ENCODE results near the gene DGKB. TPM values are rescaled to one million over a fixed set of nuclear protein-coding genes. Genes with fewer than 3 reads are reported as not detected.

DGKB gene
- total and polyA plus RNA-seq, 2 of the 8 experiments (the other 6 are each of a cell fraction or from before 2014, with no cell fraction given), result 1.9 to 2.6 TPM

GRCh38 chr7:14432924-14433323 is 469.6 kb downstream of the DGKB start:
- no peaks in the 10 kb centered on the region for H3K4me1 ChIP-seq (replicated peaks in 1 of 4; ENCODE audit: control insufficient read depth in 3 of 4, insufficient read depth in 4 of 4, low read length in 3 of 4)
- no peak overlapping the region for H2BK5ac ChIP-seq (ENCODE audit: low read depth, low read length)
- H3K23me2 ChIP-seq (ENCODE audit: low read depth, low read length), result no peaks in the 10 kb centered on the region
- no peak overlapping the region for H3K4me3 ChIP-seq (ENCODE audit: extremely low read depth in 1 of 4, insufficient read depth in 2 of 4, low read depth in 3 of 4, low read length in 4 of 4)
- H4K5ac ChIP-seq (ENCODE audit: insufficient read length, low read depth, low read length), result no peak overlapping the region
- CTCF ChIA-PET (ENCODE audit: partially characterized antibody), result no interaction called here
- H3K23ac ChIP-seq (ENCODE audit: insufficient read length), result no peak overlapping the region
- H2BK120ac ChIP-seq (replicated peaks; ENCODE audit: low read depth, low read length), result no peak overlapping the region
- no peaks in the 10 kb centered on the region for H4K20me1 ChIP-seq (replicated peaks in 1 of 2; ENCODE audit: control insufficient read depth in 1 of 2, insufficient read depth in 2 of 2, low read length in 2 of 2)
- H3K18ac ChIP-seq (ENCODE audit: extremely low read depth, low read length), result no peak overlapping the region
- H2BK12ac ChIP-seq (ENCODE audit: low read depth, low read length), result no peak overlapping the region
- H3K9me3 ChIP-seq (ENCODE audit: insufficient read depth in 2 of 2, low read depth in 1 of 2, low read length in 1 of 2), result no peaks in the 10 kb centered on the region
- no peak overlapping the region for H3K56ac ChIP-seq (replicated peaks; ENCODE audit: insufficient read length, low read depth, low read length)
- no peak overlapping the region for H2AFZ ChIP-seq (ENCODE audit: low read length)
- no peaks in the 10 kb centered on the region for H3K79me2 ChIP-seq (ENCODE audit: control insufficient read depth in 1 of 2, insufficient read depth in 2 of 2, low read length in 2 of 2)
- H2BK20ac ChIP-seq (ENCODE audit: low read length), result no peak overlapping the region
- no peak overlapping the region for H3K14ac ChIP-seq (ENCODE audit: insufficient read length)
- no peak overlapping the region for H2BK15ac ChIP-seq (ENCODE audit: low read length)
- no peaks in the 10 kb centered on the region for H3K27me3 ChIP-seq (replicated peaks in 1 of 4; ENCODE audit: control insufficient read depth in 3 of 4, extremely low read depth in 1 of 4, insufficient read depth in 3 of 4, low read length in 3 of 4)
- H3K27ac ChIP-seq (ENCODE audit: low read depth, low read length), result no peak overlapping the region
- DNase-seq (ENCODE audit: low read depth in 1 of 2, low spot score in 2 of 2), result no peak
- no peak overlapping the region for H4K91ac ChIP-seq (replicated peaks; ENCODE audit: insufficient read length, low read length)
- no peaks in the 10 kb centered on the region for H3K79me1 ChIP-seq (ENCODE audit: low read depth, low read length)
- H3K4me2 ChIP-seq (ENCODE audit: insufficient read depth in 1 of 2, low read depth in 2 of 2, low read length in 2 of 2), result no peak overlapping the region
- POLR2A ChIA-PET (ENCODE audit: partially characterized antibody), result no interaction called here
- no peak overlapping the region for H3K9ac ChIP-seq (replicated peaks in 1 of 4; ENCODE audit: extremely low read depth in 1 of 4, low read depth in 3 of 4, low read length in 3 of 4)
- 79% methylated on average over 2 of the region's 2 CpGs; no CpG with 5 or more reads in 1 of the 2 experiments for WGBS, 2 experiments (ENCODE audit: extremely low coverage in 1 of 2, insufficient coverage in 1 of 2, insufficient read length in 1 of 2, insufficient replicate concordance in 2 of 2, low coverage in 1 of 2, low lambda C conversion rate in 2 of 2, missing lambda C conversion rate in 1 of 2)
- no peak for FAIRE-seq
- no peak overlapping the region for H2AK5ac ChIP-seq (ENCODE audit: low read depth, low read length)
- no peaks in the 10 kb centered on the region for H3K36me3 ChIP-seq (ENCODE audit: control insufficient read depth in 2 of 4, insufficient read depth in 4 of 4, low read length in 3 of 4)
- no peak overlapping the region for H3K4ac ChIP-seq (replicated peaks; ENCODE audit: insufficient read length, low read depth, low read length)
- no peak overlapping the region for H4K8ac ChIP-seq (ENCODE audit: extremely low read depth, insufficient read depth, low read length)
- no peak for TF ChIP-seq TBP (IDR thresholded peaks at IDR 0.05; ENCODE audit: low read depth, low read length)

Data from H1 (cell line).